GM19463 (cell line): ENCODE results near the gene NUP205.

ENCODE experiments used
- ATAC-seq: cut with Tn5 transposase; IDR thresholded peaks from one replicate; pipeline ENCODE4 v1.9.1; 2021; ENCODE audit warnings: mild to moderate bottlenecking, moderate library complexity; ENCODE audit not compliant: unreplicated experiment

The NUP205 gene

GRCh38 chr7:135557455-135558336 lies at the start of gene NUP205:
TSS of gene NUP205 (plus strand) at chr7:135557917. CDS start at chr7:135557945, 28 bp downstream.
- peak; percentile 70 for ATAC-seq

GRCh38 chr7:135508883-135509588 lies 48.7 kb upstream of the NUP205 start:
- no peak for ATAC-seq

- ATAC-seq: no peak
Observed at GRCh38 chr7:135509589-135509838, 48.2 kb upstream of the NUP205 start.

GRCh38 chr7:135509839-135510591 lies 47.7 kb upstream of the NUP205 start, which contains the start of gene CNOT4:
TSS of gene CNOT4 (minus strand) at chr7:135510102. CDS start at chr7:135438331, 71,771 bp downstream.
- ATAC-seq: peak; percentile 95

- ATAC-seq: no peak
Observed at GRCh38 chr7:135510592-135511183, 47.0 kb upstream of the NUP205 start.

- ATAC-seq: peak; percentile 29
Observed at GRCh38 chr7:135512135-135512887, 45.4 kb upstream of the NUP205 start.

GRCh38 chr7:135514856-135515255 lies 42.9 kb upstream of the NUP205 start:
- ATAC-seq: no peak

GRCh38 chr7:135517060-135517459 lies 40.7 kb upstream of the NUP205 start:
- no peak for ATAC-seq

- ATAC-seq: no peak
Observed at GRCh38 chr7:135518748-135519147, 39.0 kb upstream of the NUP205 start.

- ATAC-seq: no peak
Observed at GRCh38 chr7:135519233-135519688, 38.5 kb upstream of the NUP205 start.

- ATAC-seq: no peak
Observed at GRCh38 chr7:135519871-135520270, 37.8 kb upstream of the NUP205 start.

- ATAC-seq: no peak
Observed at GRCh38 chr7:135522509-135522908, 35.2 kb upstream of the NUP205 start.

- no peak for ATAC-seq
Observed at GRCh38 chr7:135523146-135523545, 34.6 kb upstream of the NUP205 start.

- ATAC-seq: no peak
Observed at GRCh38 chr7:135525426-135525825, 32.3 kb upstream of the NUP205 start.

- no peak for ATAC-seq
Observed at GRCh38 chr7:135527025-135527424, 30.7 kb upstream of the NUP205 start.

- ATAC-seq: no peak
Observed at GRCh38 chr7:135536150-135536549, 21.6 kb upstream of the NUP205 start.

- ATAC-seq: no peak
Observed at GRCh38 chr7:135537453-135537852, 20.3 kb upstream of the NUP205 start.

GRCh38 chr7:135537905-135538304 lies 19.8 kb upstream of the NUP205 start:
- ATAC-seq: no peak

GRCh38 chr7:135538376-135538775 lies 19.3 kb upstream of the NUP205 start:
- ATAC-seq: no peak

- ATAC-seq: no peak
Observed at GRCh38 chr7:135539629-135540028, 18.1 kb upstream of the NUP205 start.
